Breast epithelium (tissue), 4 donors: ENCODE data around the gene MAPRE3. TPM values are rescaled to one million over a fixed set of nuclear protein-coding genes. Genes with fewer than 3 reads are reported as not detected.
A peak's percentile ranks its signal among the peaks of the same experiment; 100 is the strongest.
"Not testable (repeated sequence)": the region's sequence is repeated elsewhere in the genome, so short reads cannot be mapped to it uniquely, and the experiment has no call there.

Source experiments
- DNase-seq, 2 donors: peaks; one replicate each; pipeline ENCODE4 v3.0.0-alpha.2; 2019; ENCODE audit warnings: low spot score in 2 of 2
- H3K27ac ChIP-seq, 2 donors: fragments of 200-600 bp; sonication (generic) in 1 of 2; one replicate each; pipeline ENCODE4 v1.5.1; 2016 to 2019; ENCODE audit warnings: mild to moderate bottlenecking in 1 of 2
- H3K27me3 ChIP-seq, 2 donors: fragments of 200-600 bp; sonication (generic) in 1 of 2; one replicate each; pipeline versions ENCODE4 v1.5.1 to v1.6.0; 2017 to 2019; ENCODE audit warnings: control low read depth in 1 of 2, mild to moderate bottlenecking in 1 of 2
- H3K36me3 ChIP-seq: fragments of 200-600 bp; one replicate; pipeline ENCODE4 v1.5.1; 2019
- H3K4me1 ChIP-seq, 2 donors: fragments of 200-600 bp; sonication (generic); one replicate each; pipeline ENCODE4 v1.5.1; 2016 to 2019; ENCODE audit warnings: control low read depth in 1 of 2
- H3K4me3 ChIP-seq, 3 donors: fragments of 200-600 bp; sonication (generic); 1 replicate in 2 of 3; 2 replicates in 1 of 3; pipeline ENCODE4 v1.5.1; 2016 to 2019; ENCODE audit warnings: mild to moderate bottlenecking in 3 of 3, moderate library complexity in 2 of 3
- H3K9me3 ChIP-seq, 2 donors: fragments of 200-600 bp; sonication (generic) in 1 of 2; one replicate each; pipeline ENCODE4 v1.5.1; 2016 to 2019; ENCODE audit warnings: control low read depth in 1 of 2
- POLR2A ChIP-seq: fragments of 450-650 bp; IDR thresholded peaks from one replicate; pipeline ENCODE4 v1.6.1; 2016; ENCODE audit warnings: antibody characterized with exemption, mild to moderate bottlenecking, moderate library complexity
- POLR2AphosphoS5 ChIP-seq, 3 donors: sonication (generic); formaldehyde crosslinking; IDR thresholded peaks; one replicate each; pipeline ENCODE4 v1.6.1; 2017; ENCODE audit warnings: antibody characterized with exemption in 3 of 3
- intact Hi-C: fragments of 100-400 bp; cut with DNase I; formaldehyde crosslinking; loops from one replicate; pipeline ENCODE4 v1.15.1; 2023; ENCODE audit warnings: low total_unique reads
- total RNA-seq, 3 donors: library from RNA; depleted of rRNA; stranded (reverse); fragments of >200 nt; gene quantifications; one replicate each; pipeline ENCODE4 v1.1.0, GENCODE V29; 2016
- TF ChIP-seq, protein P1 (sequence below), 3 donors: fragments of 450-650 bp; IDR thresholded peaks; one replicate each; pipeline ENCODE4 v1.5.1; 2016 to 2017; ENCODE audit warnings: antibody characterized with exemption in 3 of 3, mild to moderate bottlenecking in 3 of 3, moderate library complexity in 3 of 3

Gene MAPRE3
- 10 to 100 TPM; 10.6 to 21.3 (median 19.9) TPM for total RNA-seq

DNA sequence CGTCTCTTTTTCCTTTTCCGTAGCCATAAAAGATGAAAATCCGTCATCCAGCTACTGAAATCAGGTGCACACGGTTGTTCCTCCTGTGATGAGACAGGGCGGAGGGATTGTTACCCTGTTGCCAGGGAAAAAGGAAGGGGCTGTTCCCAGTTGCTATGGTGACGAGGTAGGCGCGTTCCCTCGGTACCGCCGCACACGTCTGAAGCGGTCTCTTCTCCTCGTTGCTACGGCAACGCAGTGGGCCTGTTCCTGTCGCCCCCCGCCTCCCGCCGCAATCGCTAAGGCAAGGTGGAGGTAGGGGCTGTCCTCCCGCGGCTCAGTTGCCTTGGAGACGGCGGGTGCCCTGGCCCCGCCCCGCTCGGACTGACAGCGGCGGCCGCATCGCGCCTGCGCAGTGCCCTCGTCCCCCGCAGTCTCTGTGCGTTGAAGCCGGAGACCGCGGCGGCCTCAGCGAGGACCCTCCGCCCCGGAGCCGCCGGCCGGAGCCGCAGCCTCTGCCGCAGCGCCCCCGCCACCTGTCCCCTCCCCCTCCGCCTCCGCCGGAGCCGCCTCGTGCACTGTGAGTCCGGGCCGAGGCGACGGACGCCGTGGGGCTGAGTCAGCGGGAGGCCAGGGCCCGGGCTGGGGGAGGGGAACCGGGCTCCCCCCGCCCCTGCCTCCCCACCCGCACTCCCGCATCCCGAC lies at the start of gene MAPRE3:
Gene MAPRE3 (plus strand): TSS at position 394 of the 684 bp plus-strand sequence. CDS start 51,582 bp downstream, outside the sequence.
- TF ChIP-seq POLR2A (no peak), POLR2AphosphoS5 (IDR thresholded peaks at IDR 0.05) (peak in 2 of 3 donors; percentile 63 to 68)
- TF ChIP-seq, protein P1, sequence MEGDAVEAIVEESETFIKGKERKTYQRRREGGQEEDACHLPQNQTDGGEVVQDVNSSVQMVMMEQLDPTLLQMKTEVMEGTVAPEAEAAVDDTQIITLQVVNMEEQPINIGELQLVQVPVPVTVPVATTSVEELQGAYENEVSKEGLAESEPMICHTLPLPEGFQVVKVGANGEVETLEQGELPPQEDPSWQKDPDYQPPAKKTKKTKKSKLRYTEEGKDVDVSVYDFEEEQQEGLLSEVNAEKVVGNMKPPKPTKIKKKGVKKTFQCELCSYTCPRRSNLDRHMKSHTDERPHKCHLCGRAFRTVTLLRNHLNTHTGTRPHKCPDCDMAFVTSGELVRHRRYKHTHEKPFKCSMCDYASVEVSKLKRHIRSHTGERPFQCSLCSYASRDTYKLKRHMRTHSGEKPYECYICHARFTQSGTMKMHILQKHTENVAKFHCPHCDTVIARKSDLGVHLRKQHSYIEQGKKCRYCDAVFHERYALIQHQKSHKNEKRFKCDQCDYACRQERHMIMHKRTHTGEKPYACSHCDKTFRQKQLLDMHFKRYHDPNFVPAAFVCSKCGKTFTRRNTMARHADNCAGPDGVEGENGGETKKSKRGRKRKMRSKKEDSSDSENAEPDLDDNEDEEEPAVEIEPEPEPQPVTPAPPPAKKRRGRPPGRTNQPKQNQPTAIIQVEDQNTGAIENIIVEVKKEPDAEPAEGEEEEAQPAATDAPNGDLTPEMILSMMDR (IDR thresholded peaks at IDR 0.05): no peak
- peak; percentile 69 to 72 for DNase-seq
- peaks cover 0 to 4% of the 10 kb centered on the region in 2 donors for H3K4me1 ChIP-seq
- peak within 1 kb of the TSS; percentile 92 to 93 for H3K27ac ChIP-seq
- H3K9me3 ChIP-seq: no peaks in the 10 kb centered on the region
- peak within 1 kb of the TSS; percentile 64 to 92 (median 90) for H3K4me3 ChIP-seq
- intact Hi-C loops: no loop called here
- H3K27me3 ChIP-seq: no peaks in the 10 kb centered on the region
- H3K36me3 ChIP-seq: no peaks in the 10 kb centered on the region

DNA sequence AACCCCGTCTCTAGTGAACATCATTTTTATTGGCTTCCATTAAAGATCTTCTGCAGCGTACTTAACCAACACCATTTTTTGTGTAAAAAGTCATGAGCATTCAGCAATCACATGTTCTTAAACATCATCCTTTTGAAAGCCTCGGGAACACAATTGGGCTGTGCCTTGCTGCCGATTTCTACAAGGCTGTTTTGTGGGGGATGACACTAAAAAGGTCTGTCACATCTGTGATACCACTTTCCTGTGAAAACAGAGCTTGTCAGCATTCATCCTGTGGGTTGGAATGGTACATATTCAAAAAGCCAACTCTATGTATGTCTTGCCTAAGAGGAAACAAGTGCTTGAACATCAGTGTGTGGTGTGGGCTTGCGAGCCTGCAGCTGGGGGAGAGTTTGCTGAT lies 49.1 kb upstream of the MAPRE3 start:
- intact Hi-C loops: no loop called here
- TF ChIP-seq, protein P1 (IDR thresholded peaks at IDR 0.05): no peak
- no peak for TF ChIP-seq POLR2A
- TF ChIP-seq POLR2AphosphoS5 (IDR thresholded peaks at IDR 0.05): no peak
- H3K4me1 ChIP-seq: no peaks in the 10 kb centered on the region
- no peak overlapping the region for H3K27ac ChIP-seq
- no peak overlapping the region for H3K4me3 ChIP-seq
- H3K36me3 ChIP-seq: no peaks in the 10 kb centered on the region
- no peak for DNase-seq
- H3K9me3 ChIP-seq: no peaks in the 10 kb centered on the region
- H3K27me3 ChIP-seq: no peaks in the 10 kb centered on the region

DNA sequence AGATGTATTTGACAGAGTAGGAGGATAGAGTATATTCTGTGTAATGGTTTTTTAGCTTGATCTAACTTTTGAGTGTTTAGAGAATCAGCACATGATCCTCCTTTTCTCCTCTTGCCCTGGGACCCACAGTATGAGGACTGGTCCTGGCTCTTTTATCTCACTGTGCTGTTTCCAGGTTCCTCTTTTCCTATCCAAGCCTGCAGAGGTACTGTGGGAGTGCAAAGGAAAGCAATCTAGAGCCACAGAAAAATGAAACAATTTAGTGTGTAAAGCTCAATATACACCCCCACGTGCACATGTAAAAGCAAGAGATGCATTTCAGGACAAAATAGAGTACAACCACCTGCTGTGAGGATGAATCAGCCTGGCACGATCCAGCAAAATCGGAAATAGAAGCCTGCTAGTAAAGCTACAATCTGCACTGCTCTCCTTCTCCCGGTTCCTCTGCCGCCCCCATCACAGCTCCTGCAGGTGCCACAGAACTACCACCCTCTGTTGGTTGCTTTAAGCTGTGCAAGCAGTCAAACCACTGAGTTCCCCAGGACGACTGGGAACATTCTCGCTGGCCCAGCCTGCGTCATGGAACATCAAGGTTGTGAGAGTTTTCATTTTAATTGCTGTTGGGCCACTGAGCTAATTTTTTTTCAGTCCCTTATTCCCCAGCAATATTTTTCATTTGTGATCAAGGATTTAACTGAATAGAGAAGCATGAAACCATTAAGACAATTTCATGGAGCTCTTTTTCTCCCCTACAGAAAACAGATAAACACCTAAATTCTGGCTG lies 47.8 kb upstream of the MAPRE3 start:
- Histone ChIP-seq H3K9me3 (no peaks in the 10 kb centered on the region), H3K27me3 (no peaks in the 10 kb centered on the region), H3K4me1 (no peaks in the 10 kb centered on the region), H3K36me3 (no peaks in the 10 kb centered on the region), H3K4me3 (no peak overlapping the region), H3K27ac (no peak overlapping the region)
- TF ChIP-seq, protein P1 (IDR thresholded peaks at IDR 0.05): peak in 2 of 3 donors; percentile 39 to 43
- TF ChIP-seq POLR2A: no peak
- intact Hi-C loops: no loop called here
- DNase-seq: no peak

DNA sequence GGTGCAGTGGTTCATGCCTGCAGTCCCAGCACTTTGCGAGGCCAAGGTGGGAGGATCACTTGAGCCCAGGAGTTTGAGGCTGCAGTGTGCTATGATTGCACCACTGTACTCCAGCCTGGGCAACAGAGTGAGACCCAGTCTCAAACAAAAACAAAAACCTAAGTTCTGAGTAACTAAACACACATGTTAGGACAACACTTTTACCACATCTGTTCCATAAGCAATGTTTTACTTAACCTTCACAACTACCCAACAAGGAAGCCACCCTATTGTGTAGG lies 47.3 kb upstream of the MAPRE3 start:
- H3K27ac ChIP-seq, H3K4me1 ChIP-seq, intact Hi-C loops, DNase-seq, H3K36me3 ChIP-seq, H3K4me3 ChIP-seq, H3K9me3 ChIP-seq, H3K27me3 ChIP-seq: not testable (repeated sequence)

DNA sequence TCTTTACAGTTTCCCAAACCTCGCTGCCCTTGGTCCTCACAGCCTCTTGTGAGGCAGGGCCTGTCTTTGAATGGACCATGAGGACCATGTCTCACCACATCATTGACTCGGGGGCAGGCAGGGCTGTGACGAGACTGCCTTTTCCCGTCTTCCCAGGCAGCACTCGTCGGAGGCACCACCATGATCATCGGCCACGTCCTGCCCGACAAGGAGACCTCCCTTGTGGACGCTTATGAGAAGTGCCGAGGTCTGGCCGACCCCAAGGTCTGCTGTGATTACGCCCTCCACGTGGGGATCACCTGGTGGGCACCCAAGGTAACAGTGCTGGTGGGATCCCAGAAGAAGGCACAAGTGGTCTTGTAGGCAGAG lies 45.7 kb upstream of the MAPRE3 start:
- no peak overlapping the region for H3K4me3 ChIP-seq

More for the DNA sequence above, 45.7 kb upstream of the MAPRE3 start:
- no peak for DNase-seq
- peaks cover 0 to 4% of the 10 kb centered on the region in 2 donors for H3K27me3 ChIP-seq
- TF ChIP-seq POLR2A (no peak), POLR2AphosphoS5 (IDR thresholded peaks at IDR 0.05) (no peak)
- TF ChIP-seq, protein P1 (IDR thresholded peaks at IDR 0.05): no peak
- no peaks in the 10 kb centered on the region for H3K36me3 ChIP-seq
- intact Hi-C loops: no loop called here
- no peaks in the 10 kb centered on the region for H3K9me3 ChIP-seq
- H3K27ac ChIP-seq: no peak overlapping the region
- H3K4me1 ChIP-seq: no peaks in the 10 kb centered on the region
